DLD1 (cell line): ENCODE data around the gene AP1S2.
"Not testable (repeated sequence)": the region's sequence is repeated elsewhere in the genome, so short reads cannot be mapped to it uniquely, and the experiment has no call there.

Experiments used
- in situ Hi-C: cut with HindIII; loops from 2 replicates; pipeline ENCODE4 v1.10.0; 2017; ENCODE audit warnings: low sequenced_read_pairs

Gene AP1S2

DNA sequence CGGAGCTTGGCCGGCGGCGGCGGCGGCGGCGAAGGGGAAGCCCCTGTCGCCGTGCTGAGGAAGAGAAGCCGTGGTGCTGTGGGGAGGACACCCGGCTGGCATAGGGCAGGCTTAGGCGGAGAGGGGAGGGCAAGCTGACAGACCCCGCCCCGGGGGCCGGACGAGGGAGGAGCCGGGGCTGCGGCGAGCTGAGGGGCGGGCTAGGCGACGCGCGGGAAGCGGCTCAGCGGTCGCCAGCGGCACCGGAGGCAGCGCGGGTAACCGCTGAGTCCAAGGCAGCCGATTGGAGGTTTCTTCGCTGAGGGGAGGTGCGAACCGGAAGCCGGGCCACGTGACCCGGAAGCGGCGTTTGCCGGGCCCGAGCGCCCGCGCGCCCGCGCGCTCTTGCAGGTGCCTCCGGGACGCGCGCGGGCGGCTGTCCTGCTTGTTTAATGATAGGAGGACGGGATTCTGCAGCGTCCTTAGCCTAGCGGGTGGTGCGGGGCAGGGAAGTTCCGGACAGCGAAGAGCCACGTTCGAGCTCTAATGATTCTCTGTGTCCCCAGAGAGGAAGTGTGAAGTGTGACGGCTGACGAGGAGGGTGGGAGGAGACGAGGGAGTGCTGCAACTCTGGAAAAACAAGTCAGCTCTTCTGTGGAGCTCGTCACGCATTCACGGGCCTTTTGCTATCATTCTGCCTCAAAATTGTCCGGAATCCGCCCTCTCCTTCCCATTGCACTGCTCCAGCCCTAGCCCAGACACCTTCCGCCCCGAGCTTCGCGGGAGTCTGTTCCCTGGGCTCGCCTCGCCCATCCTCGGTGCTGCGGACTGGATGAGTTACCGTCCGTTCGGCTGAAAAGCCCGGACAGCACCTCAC is at the start of gene AP1S2:
AP1S2 (minus strand) TSS at position 102 of the 856 bp plus-strand sequence. CDS start 2,289 bp downstream, outside the sequence.
- in situ Hi-C loops = no loop called here

DNA sequence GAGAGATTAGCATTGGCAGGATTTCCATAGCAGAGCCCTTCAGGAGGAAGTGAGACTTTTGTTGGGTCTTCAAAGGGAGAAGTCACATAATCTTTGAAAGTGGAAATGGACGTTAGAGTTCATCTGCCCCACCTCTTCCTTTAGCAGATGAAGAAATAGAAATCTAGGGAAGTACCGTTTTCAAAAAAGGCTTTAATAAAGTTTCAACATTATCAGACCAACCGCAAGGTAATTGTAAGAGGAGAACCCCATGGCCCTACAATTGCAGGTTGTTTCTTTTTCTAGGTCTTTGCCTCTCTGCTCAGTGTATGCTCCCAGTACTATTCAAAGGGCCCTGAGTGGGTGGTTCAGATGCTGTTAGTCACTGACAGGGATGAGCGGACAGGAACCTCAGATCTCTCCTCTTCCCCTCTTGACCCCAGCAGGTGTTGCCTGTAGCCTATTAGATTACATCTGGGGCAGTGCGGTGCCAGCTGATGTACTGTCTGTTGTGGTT is 48.6 kb upstream of the AP1S2 start:
- in situ Hi-C loops = no loop called here

DNA sequence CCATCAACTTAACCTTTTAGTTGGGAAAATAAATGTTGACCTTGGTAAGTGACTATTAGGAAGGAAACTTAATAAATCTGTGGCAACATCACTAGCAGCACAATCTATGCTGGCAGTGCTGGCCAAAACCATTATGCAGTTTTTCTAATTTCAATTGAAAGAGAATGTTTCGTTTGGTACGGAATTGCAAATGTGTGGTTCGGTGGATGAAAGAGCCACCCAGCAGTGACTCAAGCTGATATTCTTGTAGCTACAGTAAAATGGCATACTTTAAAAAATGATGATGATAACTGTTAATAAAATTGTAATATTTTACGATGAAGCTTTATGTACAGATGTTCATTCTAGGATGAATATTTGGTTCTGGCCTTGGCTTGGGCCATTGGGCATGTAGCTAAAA is 40.7 kb upstream of the AP1S2 start:
- in situ Hi-C loops = no loop called here

DNA sequence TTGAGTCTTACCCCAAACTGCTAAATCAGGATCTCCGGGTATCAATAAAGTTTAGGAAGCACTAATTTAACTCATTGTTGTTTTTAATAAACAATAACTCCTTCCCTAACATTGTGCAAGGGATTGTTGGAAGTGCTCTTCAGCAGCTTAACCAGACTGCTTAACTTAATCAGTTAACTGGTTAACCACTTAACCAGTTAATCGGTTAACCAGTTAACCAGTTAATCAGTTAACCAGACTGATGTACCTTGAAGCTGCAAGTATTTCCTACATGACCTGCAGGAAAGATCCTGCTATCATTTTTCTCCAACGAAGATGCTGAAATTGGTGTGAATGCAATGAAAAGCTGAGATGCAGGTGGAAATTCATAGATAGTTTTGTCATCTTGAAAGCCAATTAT is 40.1 kb upstream of the AP1S2 start:
- in situ Hi-C loops = no loop called here

DNA sequence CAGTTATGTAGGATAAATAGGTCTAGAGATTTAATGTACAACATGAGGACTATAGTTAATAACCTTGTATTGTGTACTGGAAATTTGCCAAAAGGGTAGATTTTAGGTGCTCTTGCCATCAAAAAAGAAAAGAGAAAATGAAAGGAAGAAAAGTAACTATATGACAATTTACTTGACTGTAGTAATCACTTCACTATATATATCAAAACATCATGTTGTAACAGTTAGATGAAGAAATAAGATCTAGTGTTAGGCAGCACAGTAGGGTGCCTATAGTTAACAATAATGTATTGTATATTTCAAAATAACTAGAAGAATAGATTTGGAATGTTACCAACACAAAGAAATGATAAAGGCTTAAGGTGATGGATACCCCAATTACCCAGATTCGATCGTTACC is 35.9 kb upstream of the AP1S2 start:
- in situ Hi-C loops = no loop called here

DNA sequence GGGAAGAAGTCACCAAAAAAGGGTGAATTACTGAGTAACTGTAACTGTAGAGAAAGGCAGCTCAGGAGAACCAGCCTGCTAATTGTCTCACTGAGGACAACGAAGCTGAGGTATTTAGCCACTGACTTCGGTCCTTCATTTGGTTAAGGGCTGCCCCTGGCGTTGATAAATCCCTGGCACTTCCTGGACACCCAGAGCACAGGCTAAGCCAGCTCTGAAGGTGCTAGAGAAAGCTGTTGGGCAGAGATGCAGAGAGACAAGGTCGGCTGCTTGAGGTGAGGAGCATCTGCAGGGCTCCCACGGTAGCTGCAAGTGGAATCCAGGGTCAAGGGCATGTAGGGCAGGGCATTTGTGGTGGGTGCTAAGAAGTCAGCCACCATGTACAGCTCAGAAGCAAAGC is 33.4 kb upstream of the AP1S2 start:
- in situ Hi-C loops = no loop called here

DNA sequence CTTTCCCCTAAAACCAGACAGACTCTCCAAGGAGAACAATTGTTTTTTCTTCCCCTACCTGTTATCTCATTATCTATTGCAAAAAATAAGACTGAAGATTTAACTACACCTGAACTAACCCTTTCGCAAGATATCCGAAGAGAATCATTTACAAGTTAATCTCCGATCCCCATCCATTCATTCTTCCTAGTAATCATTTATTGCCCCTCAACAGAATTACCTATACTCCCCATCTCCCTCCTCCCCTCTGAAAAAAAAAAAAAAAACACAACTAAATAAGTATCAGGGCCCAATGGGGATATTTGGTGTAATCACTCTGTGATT is 28.9 kb upstream of the AP1S2 start:
- in situ Hi-C loops = no loop called here

DNA sequence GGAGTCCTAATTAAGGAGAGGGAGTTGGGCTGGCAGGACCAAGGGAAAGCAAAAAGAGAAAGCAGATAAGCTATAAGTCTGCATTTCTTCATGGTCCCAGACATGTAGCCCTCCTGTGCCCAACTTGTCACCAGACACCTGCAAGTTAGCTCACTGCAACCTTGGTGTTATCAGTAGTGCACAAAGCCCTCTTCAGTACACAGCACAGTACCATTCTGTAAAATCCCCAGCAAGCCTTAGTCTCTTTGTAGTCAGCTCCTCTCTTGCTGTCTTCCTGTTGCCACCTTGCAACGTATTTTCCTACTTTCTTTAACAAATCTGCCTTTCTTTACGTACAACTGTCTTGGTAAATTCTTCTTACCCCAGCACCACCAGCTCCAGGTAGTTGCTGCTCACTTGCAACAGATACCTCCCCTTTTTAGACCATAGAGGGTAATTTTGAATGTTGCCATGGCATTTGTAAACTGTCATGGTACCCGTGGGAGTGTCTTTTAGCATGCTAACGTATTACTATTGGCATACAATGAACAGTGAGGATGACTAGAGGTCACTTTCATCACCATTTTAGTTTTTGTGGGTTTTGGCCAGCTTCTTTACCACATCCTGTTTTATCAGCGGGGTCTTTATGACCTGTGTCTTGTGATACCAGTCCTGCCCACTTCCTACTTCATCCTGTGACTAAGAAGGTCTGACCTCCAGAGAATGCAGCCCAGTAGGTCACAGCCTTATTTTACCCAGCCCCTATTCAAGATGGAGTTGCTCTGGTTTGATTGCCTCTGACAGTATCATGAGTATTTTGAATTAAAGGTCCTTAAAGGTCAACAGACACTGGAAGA is 28.3 kb upstream of the AP1S2 start:
- in situ Hi-C loops = no loop called here

DNA sequence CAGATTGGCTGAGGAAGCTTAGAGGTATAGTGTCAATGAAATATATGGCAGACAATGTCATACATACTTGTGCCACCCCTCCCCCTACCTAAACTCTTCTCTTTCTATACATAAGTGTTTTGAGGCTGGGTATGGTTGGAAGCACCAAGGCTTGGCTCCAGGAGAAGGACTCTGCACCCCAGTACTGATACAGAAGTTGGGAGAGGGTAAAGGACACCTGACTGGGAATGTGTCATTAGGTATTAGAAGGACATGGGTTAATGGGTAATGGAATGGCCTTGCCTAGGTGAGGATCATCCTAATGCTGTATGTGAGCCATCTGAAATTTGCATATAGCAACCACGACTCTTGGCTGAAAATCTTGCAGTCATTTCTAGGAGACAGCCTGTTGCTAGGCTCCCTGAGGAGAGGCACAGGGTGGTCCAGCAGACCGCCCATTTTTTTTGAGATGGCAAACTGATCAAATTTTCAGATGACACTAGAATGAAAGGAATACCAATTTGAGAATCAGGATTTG is 26.8 kb upstream of the AP1S2 start:
- in situ Hi-C loops = no loop called here

DNA sequence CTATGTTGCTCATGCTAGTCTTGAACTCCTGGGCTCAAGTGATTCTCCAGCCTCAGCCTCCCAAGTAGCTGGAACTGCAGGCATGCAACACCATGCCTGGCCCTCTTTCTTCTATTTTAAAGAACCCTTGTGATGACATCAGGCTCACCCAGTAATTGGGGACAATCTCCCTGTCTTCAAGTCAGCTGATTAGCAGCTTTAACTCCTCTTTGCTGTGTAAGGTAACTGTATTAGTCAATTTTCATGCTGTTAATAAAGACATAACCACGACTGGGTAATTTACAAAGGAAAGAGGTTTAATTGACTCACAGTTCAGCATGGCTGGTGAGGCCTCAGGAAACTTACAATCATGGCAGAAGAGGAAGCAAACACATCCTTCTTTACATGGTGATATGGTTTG is 23.3 kb upstream of the AP1S2 start:
- in situ Hi-C loops = not testable (repeated sequence)

DNA sequence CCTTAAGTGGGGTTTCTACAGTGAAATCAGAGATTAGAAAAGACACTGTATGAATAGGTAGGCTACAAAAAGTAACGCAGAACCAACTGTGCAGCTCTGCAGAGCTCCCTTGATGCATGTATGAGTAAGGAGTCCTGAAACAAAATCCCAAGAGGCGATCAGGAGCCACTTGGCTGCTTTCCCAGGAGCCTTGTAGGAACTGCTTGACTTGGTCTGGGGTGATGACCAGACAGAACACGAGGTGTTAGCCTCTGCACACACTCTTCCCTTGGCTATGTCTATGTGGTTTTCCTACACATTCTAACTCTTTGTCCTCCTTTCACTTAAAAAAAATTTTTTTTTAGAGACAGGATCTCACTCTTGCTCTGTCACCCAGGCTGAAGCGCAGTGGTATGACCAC is 22.8 kb upstream of the AP1S2 start:
- in situ Hi-C loops = no loop called here

DNA sequence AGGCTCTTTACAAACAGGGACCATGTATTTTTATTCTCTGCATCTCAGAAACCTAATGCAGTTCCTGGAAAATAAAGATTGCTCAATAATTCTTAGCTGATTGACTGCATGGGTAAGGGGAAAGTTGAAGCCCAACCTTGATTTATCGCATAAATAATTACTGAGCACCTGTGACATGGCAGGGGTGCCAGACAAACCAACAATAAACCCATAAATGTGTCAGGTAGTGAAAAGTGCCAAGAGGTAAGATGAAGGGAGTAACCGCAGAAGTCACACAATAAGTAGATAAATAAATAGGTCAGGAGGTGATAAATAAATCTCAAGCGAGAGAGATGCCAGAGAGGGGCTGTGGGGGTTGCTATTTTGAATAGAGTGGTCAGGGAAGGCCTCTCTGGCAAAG is 20.1 kb upstream of the AP1S2 start:
- in situ Hi-C loops = no loop called here

DNA sequence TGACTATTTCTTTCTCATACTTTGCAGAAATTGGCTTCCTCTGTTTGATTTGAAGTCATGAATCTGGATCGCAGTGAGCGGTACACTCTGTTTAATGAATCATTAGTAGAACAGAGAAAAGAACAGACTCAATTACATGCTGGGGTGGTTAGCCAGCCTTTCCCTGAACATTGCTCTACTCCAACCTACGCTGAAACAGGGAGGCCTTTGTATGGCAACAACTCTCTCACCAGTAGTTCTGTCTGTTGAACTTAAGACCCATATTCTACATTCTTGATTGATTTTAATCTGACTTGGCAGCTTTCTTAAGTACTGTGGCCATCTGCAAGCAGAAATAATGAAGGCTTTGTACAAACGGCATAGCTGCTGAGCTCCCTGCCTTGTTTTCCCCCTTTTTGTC is 19.0 kb upstream of the AP1S2 start:
- in situ Hi-C loops = no loop called here

DNA sequence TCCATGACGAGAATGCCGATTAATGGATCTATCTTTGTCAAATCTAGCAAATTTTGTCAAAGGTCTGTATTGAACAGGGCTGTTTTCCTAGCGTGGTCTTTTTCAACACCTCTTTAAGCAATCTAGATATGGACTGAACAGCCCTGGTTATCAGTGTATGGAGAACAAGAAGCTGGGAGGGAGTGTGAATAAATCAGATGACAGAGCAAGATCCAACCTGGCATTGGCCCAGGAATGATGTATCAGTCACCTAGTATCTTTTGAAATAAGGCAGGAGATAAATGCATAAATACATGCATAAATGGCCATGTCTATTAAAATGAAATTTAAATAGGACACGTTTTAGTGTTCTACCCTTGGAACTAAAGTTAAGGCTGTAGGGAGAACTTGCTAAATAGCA is 15.7 kb upstream of the AP1S2 start:
- in situ Hi-C loops = no loop called here

DNA sequence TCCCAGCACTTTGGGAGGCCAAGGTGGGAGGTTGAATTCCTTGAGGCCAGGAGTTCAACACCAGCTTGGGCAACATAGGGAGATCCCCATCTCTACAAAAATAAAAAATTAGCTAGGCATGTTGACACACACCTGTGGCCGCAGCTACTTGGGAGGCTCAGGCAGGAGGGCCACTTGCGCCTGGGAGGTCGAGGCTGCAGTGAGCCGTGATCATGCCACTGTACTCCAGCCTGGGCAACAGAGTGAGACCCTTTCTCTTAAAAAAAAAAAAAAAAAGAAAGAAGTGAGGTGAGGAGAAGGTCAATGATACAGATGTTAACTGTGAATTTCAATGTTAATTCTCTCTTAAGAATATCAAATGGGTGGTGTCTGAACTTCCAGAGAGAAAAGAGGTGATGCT is 15.1 kb upstream of the AP1S2 start:
- in situ Hi-C loops = no loop called here

DNA sequence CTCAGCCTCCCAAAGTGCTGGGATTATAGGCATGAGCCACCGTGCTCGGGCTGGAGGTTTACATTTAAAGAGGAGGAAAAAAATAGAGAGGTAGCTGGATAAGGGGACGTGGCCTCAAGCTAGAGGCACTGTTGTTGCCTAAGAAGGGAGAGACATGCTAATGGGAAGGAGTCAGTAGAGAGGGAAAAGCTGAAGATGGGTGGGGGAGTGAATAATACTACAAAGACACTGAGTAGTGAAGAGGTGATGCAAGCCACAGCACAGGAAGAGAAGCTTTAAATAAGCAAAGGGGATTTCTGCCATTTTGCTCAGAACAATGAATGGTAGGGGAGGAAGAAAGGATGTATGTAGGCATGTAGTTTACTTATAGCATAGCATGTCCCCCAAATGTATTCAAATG is 11.5 kb upstream of the AP1S2 start:
- in situ Hi-C loops = no loop called here

DNA sequence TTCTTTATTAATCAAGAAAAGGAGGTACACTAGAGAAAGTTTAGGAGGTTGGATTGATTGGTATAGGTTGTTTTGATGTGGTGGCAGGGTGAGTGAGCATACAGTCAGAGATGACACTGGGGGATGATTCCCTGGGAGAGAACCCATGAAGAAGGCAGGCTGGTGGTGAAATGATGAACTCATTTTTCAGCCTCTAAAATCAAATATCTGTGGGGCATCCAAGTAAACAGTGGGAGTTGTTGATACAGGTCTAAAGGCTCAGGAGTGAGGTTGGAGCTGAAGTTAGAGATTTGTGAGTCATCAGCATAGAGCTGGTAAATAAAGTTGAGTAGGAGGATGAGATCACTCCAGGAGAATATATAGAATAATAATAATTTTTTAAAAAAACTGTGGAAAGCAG is 10.0 kb upstream of the AP1S2 start:
- in situ Hi-C loops = no loop called here

DNA sequence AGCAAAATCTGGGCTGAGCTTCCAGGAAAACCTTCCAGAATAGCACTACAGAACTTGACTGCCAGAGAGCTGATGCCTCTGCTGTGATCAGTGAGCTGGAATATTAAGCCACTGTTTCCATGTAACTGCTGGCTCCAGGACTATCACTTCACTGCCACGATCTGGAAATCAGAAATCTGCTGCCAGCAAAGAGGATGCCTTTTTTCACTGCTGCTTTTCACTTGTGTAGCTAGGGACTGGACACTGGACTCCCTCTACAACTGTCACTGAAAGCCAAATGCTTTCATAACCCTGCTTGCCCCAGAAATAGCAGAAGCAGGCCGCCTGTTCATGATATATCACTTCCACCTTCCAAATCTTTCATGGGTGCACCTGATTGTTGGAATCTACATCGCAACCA is 9.4 kb upstream of the AP1S2 start:
- in situ Hi-C loops = no loop called here

DNA sequence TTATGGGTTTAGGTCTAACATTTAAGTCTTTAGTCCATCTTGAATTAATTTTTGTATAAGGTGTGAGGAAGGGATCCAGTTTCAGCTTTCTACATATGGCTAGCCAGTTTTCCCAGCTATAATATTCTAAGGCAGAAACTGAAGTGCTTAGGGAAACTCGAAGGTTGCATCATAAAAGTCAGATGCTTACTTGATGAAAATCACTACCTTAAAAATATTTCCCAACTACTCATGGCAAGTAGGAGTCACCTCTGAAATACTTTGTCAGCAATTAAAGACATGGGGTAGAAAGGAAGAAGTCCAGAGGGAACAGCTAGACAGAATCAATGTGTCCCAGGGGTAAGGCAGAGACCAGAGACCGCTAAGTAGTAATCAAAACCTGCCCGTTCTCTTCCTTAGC is 6.3 kb upstream of the AP1S2 start:
- in situ Hi-C loops = no loop called here

DNA sequence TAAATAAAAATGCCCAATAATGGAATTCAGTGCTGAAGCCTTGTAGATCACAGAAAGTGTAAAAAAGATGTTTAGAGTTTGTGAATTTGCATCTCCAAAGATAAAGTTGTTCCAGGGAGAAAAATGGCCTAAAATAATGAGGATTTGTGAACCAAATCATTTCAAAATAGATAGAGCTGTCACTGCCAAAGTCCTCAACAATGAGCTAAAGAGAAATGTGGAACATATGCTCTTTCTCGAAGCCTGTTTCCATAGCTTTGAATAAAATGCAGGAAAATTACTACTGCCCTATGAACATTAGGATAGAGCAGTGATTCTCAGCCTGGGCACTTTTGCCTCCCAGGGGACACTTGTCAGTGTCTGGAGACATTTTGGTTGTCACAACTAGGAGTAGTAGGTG is 3.4 kb upstream of the AP1S2 start:
- in situ Hi-C loops = no loop called here

DNA sequence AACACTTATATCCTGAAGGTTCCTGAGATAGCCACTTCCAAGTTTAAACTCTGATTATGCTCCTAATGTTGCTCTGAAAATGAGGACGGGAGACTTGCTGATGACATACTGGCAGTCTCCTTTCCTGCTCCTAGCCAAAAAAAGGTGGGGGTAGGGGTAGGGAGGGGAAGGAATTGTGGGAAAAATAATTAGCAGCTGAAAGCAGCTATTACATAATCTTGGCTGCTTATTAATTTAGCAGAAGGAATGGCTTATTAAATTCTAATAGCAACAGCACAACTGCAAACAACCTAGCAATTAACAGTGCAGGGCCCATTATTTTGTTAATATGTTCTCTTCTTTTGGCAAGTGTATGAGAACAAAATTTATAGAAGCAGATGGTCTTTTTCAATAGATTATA is 2.0 kb upstream of the AP1S2 start:
- in situ Hi-C loops = no loop called here

DNA sequence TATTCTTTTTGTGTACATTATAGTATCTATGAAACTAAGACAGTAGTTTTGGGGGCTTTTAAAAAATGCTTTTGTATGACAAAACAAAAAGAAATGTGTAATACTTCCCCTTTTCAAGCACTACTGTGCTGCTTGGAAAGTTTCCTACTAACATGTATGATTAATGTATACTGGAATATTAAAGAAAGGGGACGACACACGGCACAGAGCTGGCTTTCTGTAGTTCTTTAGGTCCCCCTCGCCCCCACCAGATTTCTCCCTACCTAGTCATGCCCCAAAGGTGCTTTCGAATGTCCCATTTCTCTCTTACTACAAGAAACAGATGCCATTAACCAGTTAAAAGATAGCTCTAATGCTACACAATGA is 1.6 kb upstream of the AP1S2 start:
- in situ Hi-C loops = no loop called here
